Body of pancreas (tissue), 4 donors: ENCODE measurements around the gene LITAF. TPM values are rescaled to one million over a fixed set of nuclear protein-coding genes. Genes with fewer than 3 reads are reported as not detected.
A peak's percentile ranks its signal among the peaks of the same experiment; 100 is the strongest.

Experiments used
- ATAC-seq: fragments of 150-250 bp; one replicate; pipeline ENCODE4 v1.9.1; 2016
- DNase-seq, 4 donors: peaks; one replicate each; pipeline ENCODE4 v3.0.0-alpha.2; 2019
- H3K27ac ChIP-seq, 4 donors: fragments of 200-600 bp; sonication (generic); 1 replicate in 3 of 4; 2 replicates in 1 of 4; pipeline versions ENCODE4 v1.5.1 to v1.6.1; 2016 to 2019; ENCODE audit warnings: mild to moderate bottlenecking in 1 of 4, mixed read lengths in 1 of 4, moderate library complexity in 1 of 4
- H3K27me3 ChIP-seq, 2 donors: fragments of 200-600 bp; sonication (generic); one replicate each; pipeline ENCODE4 v1.6.0; 2016; ENCODE audit warnings: mild to moderate bottlenecking in 1 of 2
- H3K36me3 ChIP-seq, 2 donors: fragments of 200-600 bp; sonication (generic); replicated peaks in 1 of 2; 2 replicates each; pipeline ENCODE4 v1.5.1; 2016; ENCODE audit warnings: low read depth in 2 of 2; ENCODE audit not compliant: insufficient read depth in 1 of 2
- H3K4me1 ChIP-seq: fragments of 200-600 bp; sonication (generic); one replicate; pipeline ENCODE4 v1.6.0; 2016
- H3K4me3 ChIP-seq, 2 donors: fragments of 200-600 bp; sonication (generic); 1 replicate in 1 of 2; 2 replicates in 1 of 2; pipeline ENCODE4 v1.5.1; 2016 to 2019
- H3K9me3 ChIP-seq, 3 donors: fragments of 200-600 bp; sonication (generic); 1 replicate in 2 of 3; 2 replicates in 1 of 3; pipeline ENCODE4 v1.5.1; 2016
- CTCF ChIP-seq, 7 experiments: fragments of 450-650 bp in 4 of 7; fragments of 200-600 bp in 3 of 7; sonication (generic) in 3 of 7; IDR thresholded peaks; one replicate each; pipeline ENCODE4 v1.5.1; 2016 to 2019; ENCODE audit warnings: antibody characterized with exemption in 7 of 7
- POLR2A ChIP-seq, 3 donors: fragments of 450-650 bp; IDR thresholded peaks; one replicate each; pipeline ENCODE4 v1.6.1; 2016; ENCODE audit warnings: antibody characterized with exemption in 3 of 3, mild to moderate bottlenecking in 2 of 3
- WGBS, 2 donors: methylation state at CpG; one replicate each; pipeline ENCODE4 v1.1.5; 2017; 5-methylcytosine and 5-hydroxymethylcytosine counted together
- intact Hi-C: fragments of 100-400 bp; cut with DNase I; formaldehyde crosslinking; loops from one replicate; pipeline ENCODE4 v1.15.1; 2023
- total RNA-seq, 2 donors: library from RNA; depleted of rRNA; stranded (reverse); fragments of >200 nt; gene quantifications; one replicate each; pipeline ENCODE4 v1.1.0, GENCODE V29; 2016

Gene LITAF
- total RNA-seq, 2 donors from 2014 or later: 24.9 to 25.7 TPM

DNA sequence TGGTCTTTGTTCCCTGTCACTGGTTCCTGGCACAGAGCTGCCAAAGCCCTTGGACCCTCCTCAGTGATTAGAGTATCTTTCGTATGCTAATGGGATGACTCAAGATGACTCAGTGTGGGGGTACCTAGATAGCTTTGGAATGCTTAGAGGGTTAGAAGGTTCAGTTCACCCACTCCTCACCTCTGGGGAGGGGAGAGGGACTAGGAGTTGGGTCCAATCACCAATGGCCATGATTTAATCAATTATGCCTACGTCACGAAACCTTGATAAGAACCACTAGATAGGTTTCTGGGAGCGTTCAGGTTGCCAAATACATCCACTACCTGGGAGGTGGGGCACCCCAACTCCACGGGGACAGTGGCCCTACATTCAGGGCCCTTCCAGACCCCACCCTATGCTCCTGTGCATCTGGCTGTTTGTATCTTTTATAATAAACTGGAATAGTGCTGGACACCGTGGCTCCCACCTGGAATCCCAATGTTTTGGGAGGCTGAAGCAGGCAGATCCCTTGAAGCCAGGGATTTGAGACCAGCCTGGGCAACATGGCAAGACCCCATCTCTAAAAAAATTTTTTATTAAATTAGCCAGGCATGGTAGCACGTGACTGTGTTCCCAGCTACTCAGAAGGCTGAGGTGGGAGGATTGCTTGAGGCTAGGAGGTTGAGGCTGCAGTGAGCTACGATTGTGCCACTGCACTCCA lies 29.2 kb upstream of the LITAF start:
- WGBS, 2 donors: 54 to 72% methylated on average over 6 to 8 of the region's 8 CpGs
- TF ChIP-seq CTCF (IDR thresholded peaks at IDR 0.05) (no peak), POLR2A (IDR thresholded peaks at IDR 0.05) (no peak)
- Histone ChIP-seq H3K27me3 (no peaks in the 10 kb centered on the region), H3K27ac (no peak overlapping the region), H3K4me3 (no peak overlapping the region), H3K36me3 (no peaks in the 10 kb centered on the region), H3K9me3 (no peaks in the 10 kb centered on the region), H3K4me1 (peaks cover 15% of the 10 kb centered on the region)
- no peak for ATAC-seq
- intact Hi-C loops: no loop called here
- no peak for DNase-seq

DNA sequence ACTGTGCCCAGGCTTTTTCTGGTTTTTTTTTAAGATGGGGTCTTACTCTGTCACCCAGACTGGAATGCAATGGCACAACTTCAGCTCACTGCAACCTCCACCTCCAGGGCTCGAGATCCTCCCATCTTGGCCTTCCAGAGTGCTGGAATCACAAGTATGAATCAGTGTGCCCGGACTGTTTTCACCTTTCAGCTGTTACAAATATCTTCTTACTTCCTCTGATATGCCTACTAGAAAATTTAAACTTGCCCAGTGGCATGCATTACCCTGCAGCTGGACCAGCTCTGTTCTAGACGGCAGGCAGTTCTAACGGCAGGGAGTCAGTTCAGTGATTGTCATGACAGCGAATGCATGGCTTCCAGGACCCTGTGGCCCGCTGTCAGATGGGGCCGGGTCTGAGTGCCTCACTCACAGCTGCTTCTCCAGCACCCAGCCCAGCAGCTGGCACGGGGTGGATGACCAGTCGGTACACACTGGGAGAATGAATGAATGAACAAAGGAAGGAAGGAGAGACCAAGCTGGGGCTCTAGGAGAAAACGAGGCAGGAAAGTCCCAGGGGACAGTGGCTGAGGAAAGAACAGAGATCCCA lies 28.0 kb upstream of the LITAF start:
- Histone ChIP-seq H3K4me1 (peaks cover 15% of the 10 kb centered on the region), H3K27me3 (no peaks in the 10 kb centered on the region), H3K27ac (no peak overlapping the region), H3K36me3 (no peaks in the 10 kb centered on the region), H3K9me3 (no peaks in the 10 kb centered on the region), H3K4me3 (no peak overlapping the region)
- intact Hi-C loops: no loop called here
- ATAC-seq: no peak
- DNase-seq: no peak
- WGBS, 2 donors: 68 to 73% methylated on average over 10 of the region's 10 CpGs
- TF ChIP-seq CTCF (IDR thresholded peaks at IDR 0.05) (no peak), POLR2A (IDR thresholded peaks at IDR 0.05) (no peak)

DNA sequence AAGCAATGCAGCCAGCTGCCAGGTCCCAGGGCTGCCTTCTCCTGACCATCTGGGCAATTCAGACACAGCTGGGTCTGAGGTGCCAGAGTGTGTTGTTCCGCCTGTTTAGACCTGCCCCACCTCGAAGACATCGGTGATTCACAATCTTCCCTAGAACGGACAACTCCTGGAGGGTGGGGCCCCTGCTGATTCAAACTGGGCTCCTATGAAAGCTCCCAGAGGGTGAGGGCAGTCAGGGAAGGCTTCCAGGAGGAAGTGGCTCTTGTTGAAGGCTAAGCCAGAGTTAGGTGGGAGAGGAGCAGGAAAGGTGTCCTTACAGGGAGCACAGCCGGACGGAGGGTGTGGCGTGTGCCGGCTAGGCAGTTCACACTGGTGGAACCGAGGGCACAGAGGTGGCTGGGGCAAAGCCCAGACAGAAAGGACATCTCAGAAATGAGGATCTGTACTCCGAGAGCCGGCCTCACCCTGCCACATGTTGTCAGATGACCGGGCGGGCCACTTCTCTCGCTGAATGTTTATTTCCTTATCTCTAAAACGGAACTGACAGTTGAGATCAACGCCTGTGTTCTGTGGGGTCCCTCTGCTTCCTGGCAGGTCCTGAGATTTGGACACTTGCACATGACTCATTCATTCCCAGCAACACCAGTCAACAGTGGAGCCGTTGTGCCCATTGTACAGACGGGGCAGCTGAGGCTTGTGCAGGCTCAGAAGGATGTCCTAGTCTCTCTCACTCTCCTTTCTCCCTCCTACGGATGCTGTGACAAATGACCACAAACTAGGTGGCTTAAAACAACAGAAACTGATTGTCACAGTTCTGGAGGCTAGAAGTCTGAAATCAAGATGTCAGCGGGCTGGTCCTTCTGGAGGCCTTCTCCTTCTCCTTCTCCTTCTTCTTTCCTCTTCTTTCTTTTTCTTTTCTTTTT lies 26.9 kb upstream of the LITAF start:
- 54 to 58% methylated on average over 20 of the region's 20 CpGs for WGBS, 2 donors
- TF ChIP-seq CTCF (IDR thresholded peaks at IDR 0.05) (no peak), POLR2A (IDR thresholded peaks at IDR 0.05) (peak in 1 of 3 donors; percentile 31)
- intact Hi-C loops: no loop called here
- Histone ChIP-seq H3K27ac (peak overlapping the region in 3 of 4 donors; percentile 71 to 83 (median 79)), H3K27me3 (no peaks in the 10 kb centered on the region), H3K4me3 (no peak overlapping the region), H3K36me3 (no peaks in the 10 kb centered on the region), H3K4me1 (peaks cover 15% of the 10 kb centered on the region), H3K9me3 (no peaks in the 10 kb centered on the region)
- ATAC-seq (no peak), DNase-seq (peak in 2 of 4 donors; percentile 34 to 75)

- no peaks in the 10 kb centered on the region for H3K9me3 ChIP-seq
- H3K4me3 ChIP-seq: no peak overlapping the region
- no peak for ATAC-seq
- no peak for DNase-seq
- peaks cover 15% of the 10 kb centered on the region for H3K4me1 ChIP-seq
- intact Hi-C loops: no loop called here
- peak overlapping the region; percentile 21 to 83 (median 75) for H3K27ac ChIP-seq
- no peak for TF ChIP-seq CTCF (IDR thresholded peaks at IDR 0.05)
- no peak for TF ChIP-seq POLR2A (IDR thresholded peaks at IDR 0.05)
- whole genome bisulfite sequencing, 2 donors: 56 to 83% methylated on average over 1 to 5 of the region's 5 CpGs
- no peaks in the 10 kb centered on the region for H3K27me3 ChIP-seq
- no peaks in the 10 kb centered on the region for H3K36me3 ChIP-seq
Measured at GRCh38 chr16:11612665-11613025, 25.9 kb upstream of the LITAF start.
